T-helper 1 cell (primary cell): Measurements from ENCODE around the gene PDPN.

Experiments
- DNase-seq, 5 donors: peaks; one replicate each; pipeline ENCODE4 v3.0.0-alpha.2; 2012 to 2020

PDPN gene

DNA sequence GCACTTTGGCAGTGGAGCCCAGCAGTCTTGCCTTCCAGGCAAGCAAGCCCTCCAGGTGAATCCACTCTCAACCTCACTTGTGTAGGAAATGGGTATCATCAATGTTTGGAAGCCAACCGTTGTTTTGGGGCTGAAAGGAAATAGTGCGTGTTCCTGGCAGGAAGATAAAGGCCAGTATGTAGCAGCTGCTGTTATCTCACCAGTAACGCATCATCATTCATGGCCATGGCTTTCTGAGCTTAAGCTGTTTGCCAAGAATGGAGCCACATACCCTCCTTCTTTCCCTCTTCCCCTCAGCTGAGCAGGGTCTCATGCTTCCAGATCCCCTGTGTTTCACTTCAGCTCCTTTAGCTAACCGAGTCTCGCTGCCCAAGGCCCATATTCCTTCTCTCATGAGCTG is 2.2 kb upstream of the PDPN start:
- no peak for DNase-seq

DNA sequence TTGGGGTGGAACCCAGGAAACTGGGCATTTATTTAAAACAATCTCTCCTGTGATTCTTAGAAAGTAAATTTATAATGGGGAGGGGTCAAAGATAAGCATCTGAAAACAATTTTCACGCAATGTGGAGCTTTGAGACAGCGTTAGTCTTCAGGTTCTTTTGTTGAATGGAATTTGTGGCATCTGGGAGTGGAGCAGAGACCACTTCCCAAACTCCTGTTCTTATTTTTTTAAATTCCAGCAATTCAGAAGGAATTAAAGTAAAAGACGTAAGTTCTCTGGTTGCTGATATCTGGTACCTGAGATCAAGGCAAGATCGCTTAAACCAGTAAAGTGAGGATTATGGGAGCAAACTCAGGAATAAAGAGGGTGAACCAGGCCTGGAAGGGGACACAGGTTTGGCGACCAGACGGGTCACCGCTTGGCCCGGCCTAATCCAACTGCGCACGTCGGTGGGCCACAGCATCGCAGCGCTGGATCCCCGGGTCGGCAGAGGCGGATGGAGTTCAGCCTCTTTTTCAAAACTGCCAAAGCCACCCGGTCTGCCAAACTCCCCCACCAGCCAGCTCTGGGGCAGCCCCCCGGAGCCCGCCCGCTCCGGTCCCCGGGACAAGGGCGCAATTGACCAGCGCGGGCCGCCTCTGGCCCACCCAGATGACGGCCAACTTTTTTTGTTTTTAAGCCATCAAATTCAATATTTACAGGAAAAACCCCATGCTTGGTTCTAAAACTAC is 754 bp upstream of the PDPN start:
- no peak for DNase-seq

DNA sequence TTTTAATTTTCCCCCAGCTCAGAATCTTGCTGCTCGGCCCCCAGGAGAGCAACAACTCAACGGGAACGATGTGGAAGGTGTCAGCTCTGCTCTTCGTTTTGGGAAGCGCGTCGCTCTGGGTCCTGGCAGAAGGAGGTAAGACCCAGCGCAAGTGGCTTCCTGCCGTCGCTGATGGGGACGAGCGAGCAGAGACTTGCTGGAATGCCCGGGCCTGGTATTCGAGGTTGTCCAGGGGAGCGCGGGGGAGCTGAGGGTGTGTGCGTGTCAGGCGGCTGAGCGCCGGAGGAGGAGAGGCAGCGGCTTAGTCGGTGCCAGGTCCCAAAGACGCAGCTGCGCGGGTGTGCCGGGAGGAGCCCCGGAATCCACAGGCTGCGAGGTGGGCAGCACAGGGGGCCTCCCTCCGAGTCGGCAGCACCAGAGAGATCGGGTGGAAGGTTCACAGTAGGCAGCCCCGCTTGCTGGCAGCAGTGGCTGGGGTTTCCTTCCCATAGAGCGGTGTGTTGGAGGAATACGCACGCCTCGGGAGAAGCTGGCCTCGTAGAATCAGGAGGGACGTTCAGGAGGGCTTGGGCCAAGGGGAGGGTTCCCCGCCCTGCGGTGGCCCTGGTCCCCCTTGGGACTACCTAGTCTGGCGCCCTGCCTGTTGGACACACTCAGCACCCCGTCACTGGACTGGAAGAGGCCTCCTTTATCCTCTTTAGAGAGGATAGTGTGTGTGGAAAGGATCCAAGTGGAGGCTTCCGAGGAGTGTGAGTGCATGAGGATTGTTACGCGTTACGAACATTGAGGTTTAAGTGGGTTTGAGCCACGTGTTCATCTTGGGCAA is 547 bp downstream of the PDPN start:
- DNase-seq: no peak

DNA sequence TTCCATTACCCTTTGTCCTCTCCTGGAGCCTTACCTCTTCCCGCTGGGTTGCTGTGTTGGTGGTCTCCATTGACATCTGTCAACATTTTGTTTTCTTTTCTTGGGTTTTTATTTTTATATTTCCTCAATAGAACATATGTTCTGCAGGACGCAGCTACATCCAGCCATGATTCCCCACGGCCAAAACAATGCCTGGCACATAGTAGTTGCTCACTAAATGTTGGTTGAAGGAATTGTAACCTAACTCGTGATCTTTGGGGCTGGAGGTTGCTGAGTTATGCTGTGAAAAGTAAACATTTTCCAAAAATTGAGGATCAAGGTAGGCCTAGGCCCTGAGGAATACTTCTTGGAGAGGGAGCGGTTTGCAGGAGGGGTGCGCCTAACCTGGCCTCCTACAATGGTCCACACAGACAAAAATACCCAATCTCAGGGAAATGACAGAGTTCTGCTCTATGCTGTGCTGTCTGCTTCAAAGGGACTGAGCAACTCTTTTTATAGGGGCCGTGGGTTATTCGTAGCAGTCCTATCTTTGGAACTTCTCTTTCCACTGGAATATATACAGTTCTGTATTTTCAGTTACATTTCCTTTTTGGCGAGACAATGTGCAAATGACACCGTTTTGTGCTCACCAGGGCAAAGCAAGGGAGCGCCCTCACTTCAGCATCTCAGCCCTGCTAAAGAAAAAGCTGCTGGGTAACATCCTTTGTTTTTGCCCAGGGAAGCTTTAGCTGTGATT is 1.4 kb downstream of the PDPN start:
- DNase-seq: no peak

DNA sequence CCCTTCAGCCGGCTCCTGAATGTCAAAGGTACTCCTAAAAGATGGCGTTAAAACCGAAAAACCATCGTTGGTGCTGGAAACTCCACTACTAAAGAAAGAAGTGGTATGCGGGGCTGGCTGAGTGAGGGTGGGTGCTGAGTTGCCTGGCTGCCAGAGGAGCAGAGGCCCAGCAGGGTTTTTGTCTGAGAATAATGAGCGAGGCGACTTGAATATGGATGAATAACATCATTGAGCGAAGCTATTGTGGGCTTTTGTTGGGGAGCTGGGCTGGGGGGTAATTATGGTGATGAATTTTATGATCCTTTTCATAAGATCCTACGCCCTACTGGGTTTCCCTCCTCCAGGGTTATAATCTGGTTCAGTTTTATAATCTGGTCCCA is 2.0 kb downstream of the PDPN start:
- DNase-seq: no peak

DNA sequence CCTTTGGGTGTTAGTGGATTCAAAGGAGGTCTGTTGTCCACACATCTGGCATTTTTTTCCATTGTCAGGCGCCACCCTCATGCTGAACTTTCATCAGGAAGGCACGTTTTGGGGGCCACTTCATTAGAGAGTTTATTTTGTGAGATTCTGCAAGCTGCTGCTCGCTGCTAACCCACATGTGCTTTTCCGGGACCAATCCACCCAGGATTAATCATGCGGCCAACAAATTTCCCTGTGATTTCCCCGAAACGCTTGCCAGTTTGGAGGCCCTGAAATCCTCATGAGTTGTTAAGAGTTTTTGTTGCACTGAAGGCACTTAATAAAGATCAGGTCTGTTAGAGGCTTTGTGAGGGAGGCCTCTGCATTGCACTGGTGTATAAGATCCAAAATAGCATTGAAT is 2.4 kb downstream of the PDPN start:
- DNase-seq: no peak

DNA sequence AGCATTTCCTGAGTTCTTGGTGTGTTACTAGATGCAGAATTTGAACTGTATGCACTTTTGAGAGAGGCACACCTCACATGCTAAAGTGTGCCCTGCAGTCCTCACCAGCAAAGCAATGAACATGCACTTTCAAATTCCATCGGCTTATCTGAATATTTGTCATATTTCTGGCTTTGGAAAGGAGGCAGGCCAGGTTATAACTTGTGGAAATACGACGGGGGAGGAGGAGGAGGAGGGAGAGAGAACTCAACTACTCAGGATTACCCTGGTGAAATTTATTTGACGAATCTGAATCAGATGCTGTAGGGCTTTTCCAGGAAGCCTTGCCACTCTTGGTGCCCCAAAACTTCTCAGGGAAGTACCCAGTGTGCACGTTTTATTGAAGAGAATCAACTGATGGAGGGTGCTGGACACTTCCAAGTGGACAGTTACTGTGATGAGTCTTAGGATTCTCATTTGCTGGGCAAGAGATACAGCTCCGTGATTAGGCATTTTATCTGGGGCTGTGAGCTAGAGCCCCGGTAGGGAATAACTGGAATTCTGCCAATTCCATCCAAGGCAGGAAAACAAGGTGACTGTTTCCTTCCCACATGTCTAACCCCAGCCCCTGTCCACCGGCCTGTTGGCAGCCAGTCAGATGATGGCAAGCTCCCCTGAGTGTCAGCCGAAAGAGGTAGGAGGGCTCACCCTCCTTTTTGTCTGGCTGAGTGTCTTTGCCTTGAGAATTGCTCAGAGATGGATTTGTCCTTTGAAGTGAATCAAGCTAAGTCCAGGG is 3.8 kb downstream of the PDPN start:
- no peak for DNase-seq

DNA sequence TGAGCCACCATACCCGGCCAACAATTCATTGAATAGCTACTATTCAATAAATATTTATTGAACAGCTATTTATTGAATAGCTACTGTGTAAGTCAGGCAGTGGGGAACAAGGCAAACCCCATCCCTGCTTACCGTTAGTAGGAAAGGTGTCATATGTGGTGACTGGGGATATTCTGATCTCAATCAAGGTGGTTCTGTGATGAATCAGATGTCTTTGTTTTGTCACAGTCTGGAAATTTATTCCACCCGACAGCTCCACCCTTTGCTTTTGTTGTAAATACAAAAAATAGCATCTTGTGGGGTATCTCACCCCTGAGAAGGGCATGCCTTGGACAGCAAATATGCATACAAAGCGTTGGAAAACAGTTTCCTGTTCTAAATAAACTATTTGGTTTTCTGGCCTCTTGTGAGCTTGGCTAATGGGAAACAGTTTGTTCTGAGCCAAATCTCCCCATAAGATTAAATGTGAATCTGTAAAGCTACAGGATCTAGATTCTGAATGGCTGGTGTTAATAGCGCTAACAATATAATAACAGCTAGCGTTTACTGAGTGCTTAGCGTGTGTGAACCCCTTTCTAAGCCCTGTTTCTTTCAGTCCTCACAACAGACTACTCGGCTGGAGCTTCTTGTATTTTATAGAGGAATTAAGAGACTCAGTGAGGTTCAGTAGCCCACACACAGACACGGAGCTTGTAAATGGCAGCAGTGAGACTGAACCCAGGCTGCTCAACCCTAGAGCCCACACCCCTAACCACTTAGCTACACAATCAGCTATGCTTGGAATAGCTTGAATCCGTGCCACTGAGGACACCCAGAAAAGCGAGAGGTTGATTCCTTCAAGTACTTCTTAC is 5.5 kb downstream of the PDPN start:
- no peak for DNase-seq

DNA sequence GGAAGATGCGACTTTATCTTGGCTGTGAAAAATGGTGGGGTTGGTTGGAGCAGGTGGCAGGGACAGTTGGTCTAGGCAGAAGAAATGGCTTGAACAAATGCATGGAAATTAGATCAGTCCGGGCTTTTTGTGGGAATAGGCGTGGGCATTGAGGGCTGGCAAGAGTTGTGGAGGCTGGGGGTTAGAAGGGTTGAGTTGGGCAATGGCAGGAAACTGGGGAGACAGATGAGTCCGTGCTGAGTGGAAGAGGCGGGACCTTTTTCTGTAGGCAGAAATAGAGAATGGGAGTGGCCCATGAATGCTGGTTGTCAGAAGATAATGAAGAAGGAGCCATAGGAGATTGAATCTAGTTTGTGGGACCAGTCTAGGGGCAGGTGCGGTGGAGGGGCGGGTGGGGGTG is 6.9 kb downstream of the PDPN start:
- DNase-seq: no peak

DNA sequence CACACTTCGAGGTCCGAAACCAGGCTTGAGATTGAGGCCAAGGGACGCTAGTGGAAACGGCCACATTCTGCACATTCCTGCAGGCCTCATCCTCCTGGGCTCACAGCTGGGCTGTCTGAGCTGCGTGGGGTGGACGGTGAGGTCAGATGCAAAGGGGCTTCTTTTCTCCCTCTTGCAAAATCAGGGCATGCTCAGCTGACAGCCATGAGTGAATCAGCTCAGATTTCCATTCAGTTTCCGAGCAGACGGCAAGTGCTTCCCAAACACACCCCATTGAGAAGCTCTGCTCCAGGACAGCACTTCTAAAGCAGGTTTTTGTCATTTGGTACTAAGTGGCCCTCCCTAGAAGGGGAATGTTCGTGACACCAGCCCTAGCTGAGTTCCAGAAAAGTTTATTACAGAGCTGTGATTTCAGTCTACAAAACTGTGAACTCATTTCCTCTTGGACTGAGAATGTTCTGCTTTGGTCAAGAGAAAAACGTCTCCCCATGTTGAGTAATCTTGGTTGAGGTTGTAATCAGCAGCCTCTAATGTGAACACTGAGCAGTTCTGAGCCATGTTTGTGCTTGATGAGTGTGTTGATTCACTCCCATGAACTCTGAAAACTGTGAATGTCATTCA is 10.0 kb downstream of the PDPN start:
- DNase-seq: no peak

DNA sequence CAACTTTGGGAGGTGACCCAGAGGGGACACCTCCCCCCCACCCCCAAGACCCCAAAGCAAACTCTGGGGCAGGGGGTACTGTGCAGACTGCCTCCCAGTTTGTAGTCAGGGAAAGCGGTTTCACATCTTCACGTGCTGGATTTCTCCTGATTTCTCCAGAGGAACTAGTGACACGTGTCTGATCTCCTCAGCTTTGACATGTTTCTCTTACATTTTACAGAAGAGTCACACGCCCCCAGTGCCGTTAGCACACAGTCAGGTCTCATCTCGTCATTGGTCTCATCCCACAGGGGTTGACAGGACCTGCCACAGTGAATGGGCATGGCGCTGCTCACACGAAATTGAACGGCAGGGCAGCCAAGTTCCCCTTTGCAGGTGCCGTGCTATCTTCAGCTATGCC is 11.8 kb downstream of the PDPN start:
- DNase-seq: no peak

DNA sequence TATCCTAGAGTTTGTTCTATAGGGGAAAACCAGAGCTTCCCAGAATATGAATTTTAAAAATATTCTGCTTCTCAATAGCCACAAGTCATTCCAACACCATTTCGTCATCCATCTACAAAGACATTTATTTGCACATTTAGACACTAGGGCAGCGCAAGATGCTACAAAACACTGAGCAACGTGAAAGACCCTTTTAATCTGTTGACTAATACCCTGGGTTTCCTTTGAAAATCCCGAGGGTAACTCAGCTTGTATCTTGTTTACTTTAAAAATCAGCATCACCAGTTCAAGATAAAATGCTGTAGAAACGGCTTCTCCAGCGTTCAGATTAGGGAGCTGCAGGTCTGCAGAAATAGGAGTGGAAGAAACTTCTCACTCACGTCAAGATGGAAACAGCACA is 13.5 kb downstream of the PDPN start:
- DNase-seq: no peak

DNA sequence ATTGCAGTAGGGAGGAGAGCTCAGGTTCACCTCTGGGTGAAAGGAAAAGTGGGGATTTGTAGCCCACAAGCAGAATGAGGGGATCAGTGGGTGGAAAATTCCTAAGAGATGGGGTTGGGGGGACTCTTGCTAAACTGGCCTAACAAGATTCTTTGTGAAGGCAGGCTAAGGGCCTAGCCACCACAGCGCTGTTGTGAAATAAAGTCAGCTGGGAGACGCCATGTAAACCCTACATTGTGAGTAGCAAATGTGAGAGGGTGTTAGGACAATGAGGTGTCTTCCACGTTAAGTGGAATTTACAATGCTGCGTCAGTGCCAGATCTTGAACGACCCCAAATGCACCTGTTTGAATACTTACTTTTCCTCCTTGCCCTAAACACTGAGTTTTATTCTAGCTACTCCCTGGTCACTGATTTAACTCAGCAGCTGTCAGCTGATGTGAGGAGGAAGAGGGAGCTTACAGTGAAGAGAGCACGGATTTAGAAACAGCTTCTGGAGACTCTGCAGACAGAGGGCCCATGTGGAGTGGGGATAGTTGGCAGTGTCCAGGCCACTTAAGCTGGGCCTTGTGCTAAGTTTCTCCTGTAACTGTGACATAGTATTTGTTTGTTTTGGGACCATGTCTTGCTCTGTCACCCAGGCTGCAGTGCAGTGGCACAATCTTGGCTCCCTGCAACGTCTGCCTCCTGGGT is 17.3 kb downstream of the PDPN start:
- no peak for DNase-seq

DNA sequence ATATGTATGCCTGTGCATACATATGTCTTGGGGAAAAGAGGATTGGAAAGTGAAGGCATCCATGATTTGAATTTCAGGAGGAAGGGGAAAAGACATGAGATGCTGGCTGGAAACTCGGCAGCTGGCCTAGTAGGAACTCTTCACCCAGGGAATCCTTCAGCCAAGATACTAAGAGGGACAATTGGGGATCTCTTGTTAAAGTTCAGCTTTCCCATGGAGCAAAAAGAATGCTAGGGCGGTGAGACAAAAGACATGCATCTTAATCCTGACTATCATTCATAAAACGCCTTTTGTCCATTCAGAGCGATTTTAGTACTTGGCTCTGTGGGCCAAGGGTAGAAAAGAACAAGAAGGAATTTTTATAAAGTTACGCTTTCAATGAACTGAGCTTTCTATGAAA is 20.5 kb downstream of the PDPN start:
- DNase-seq: no peak

DNA sequence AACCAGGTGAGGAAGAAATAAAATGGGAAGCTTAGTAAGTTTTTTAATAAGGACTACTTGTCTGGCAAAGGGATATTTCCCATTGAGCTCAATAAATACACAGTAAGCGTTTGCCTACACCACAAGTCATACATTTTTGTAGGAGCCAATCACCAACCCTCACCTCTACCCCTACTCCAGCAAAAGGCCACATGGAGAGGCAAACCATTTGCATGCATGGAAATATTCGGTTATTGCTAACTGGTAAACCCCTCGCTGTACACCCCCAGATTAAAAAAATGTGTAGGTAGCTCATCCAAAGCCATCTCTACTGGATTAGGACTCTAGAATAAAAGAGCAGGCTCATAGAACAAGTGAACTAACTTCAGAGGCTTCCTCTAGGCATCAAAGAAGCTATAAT is 21.1 kb downstream of the PDPN start:
- no peak for DNase-seq

DNA sequence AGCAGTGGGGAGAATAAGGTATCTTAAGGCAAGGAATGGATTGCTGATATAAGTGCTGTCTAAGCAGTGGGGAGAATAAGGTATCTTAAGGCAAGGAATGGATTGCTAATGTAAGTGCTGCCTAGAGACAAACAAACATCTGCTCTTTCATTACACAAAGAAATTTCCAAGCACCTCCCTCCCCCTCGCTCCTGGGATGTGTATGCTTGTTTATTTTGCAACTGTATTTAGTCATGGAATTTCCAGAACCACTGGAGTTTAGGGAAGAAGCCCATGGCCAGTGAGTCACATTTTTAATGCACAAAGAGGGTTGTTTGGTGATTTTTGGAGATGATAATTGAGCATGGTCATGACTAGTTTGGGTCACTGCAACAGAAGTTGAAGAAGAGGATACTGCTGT is 21.5 kb downstream of the PDPN start:
- no peak for DNase-seq

DNA sequence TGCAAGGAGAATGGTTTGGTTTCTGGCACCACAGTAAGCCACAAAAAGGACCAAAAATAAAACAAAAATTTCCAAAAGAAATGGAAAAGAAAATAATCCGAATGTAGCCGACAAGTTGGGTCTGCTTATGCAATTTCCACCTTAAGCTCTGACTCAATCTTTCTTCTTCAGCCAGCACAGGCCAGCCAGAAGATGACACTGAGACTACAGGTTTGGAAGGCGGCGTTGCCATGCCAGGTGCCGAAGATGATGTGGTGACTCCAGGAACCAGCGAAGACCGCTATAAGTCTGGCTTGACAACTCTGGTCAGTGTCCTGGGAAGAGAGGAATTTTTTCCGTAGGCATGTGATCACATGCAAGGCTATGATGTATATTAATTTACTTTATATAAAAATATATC is 23.4 kb downstream of the PDPN start:
- DNase-seq: no peak

DNA sequence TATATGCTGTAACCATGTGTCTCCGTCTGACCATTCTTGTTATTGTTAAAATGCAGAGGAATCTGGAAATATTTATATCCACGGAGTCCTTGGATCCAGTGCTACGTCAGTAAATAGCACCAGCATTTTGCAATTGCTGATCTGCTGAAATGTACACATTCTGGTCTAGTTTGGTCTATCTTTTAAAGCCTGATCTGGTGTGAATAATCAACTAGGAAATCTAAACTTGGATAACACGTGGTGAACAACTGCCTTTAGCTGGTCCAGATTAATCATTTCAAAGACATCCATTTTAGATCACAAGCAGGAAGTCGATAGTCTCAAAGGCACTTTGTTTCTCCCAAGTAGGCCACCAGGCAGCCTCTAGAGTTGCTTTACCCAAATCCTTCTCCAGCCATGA is 32.6 kb downstream of the PDPN start:
- DNase-seq: no peak

DNA sequence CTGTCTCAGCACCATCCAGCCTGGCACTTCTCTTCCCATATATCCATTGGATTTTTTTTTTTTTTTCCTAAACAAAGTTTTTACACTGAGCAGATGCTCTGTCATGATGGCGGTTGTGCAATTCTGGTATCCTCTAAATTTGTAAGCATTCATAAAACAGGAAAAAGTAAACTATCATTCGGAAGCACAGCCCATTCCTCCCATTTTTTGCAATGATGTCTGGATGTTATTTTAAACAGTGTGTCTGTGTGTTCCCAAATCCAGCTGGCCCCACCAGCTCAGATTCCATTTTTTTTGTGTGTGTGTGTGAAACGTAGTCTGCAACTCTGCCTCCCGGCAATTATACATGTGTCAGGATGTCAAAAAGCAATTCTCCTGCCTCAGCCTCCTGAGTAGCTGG is 33.5 kb downstream of the PDPN start:
- no peak for DNase-seq

DNA sequence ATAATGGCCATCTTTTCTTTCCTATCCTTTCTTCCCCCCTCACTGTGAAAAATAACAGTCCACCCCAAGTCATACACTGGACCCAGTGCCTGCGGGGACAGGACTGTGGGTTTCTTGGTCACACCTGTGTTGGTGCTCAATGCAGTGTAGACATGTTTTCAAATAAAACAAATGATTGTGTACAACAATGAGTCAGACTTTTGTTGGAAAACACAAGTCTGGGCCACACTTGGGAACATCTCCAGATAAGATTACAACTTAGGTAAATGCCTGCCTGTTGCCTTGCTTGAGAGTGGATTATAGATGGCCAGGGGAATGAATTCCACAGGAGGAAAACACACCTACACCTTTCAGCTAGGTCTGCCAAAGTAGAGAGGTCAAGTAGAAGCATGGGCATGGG is 34.1 kb downstream of the PDPN start:
- no peak for DNase-seq

DNA sequence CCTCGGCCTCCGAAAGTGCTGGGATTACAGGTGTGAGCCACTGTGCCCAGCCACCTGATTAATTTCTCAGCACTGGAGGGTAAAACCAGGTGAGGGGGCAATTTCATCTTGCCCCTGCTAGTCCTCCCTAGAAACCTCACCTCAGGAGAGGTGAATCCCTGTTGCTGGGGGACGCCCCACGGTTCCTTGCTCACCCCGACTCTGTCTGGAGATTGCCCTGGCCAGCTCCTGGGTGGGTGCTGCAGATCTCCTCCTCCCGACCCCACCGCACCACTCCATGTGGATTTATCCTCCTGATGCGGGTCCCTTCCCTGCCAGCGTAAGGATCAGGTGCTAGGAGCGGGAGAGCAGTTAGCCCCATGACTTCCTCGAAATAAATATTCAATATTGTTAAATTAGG is 34.9 kb downstream of the PDPN start:
- DNase-seq: no peak
